Progenitor cell of endocrine pancreas (in vitro differentiated cells): ENCODE data around the gene MICU1. TPM values are rescaled to one million over a fixed set of nuclear protein-coding genes. Genes with fewer than 3 reads are reported as not detected.
A peak's percentile ranks its signal among the peaks of the same experiment; 100 is the strongest.

Experiments used
- DNase-seq: peaks from one replicate; pipeline ENCODE4 v3.0.0; 2021; ENCODE audit warnings: low spot score; ENCODE audit not compliant: unreplicated experiment
- H3K27ac Mint-ChIP-seq: 2 replicates; pipeline ENCODE4 v1.8.0; 2021; ENCODE audit warnings: mild to moderate bottlenecking, moderate library complexity, mixed read lengths
- H3K27me3 Mint-ChIP-seq: 2 replicates; pipeline ENCODE4 v1.8.0; 2021; ENCODE audit warnings: mixed read lengths
- H3K36me3 Mint-ChIP-seq: 2 replicates; pipeline ENCODE4 v1.8.0; 2022; ENCODE audit warnings: mixed read lengths; ENCODE audit not compliant: insufficient read depth
- H3K4me1 Mint-ChIP-seq: 2 replicates; pipeline ENCODE4 v1.8.0; 2021; ENCODE audit warnings: low read depth, mixed read lengths
- H3K4me3 Mint-ChIP-seq: 2 replicates; pipeline ENCODE4 v1.8.0; 2021; ENCODE audit warnings: low read depth, mild to moderate bottlenecking, moderate library complexity, mixed read lengths
- H3K9me3 Mint-ChIP-seq: 2 replicates; pipeline ENCODE4 v1.8.0; 2021; ENCODE audit warnings: low read depth, mixed read lengths
- CTCF ChIP-seq: fragments of 200-600 bp; sonication (generic); IDR thresholded peaks from one replicate; pipeline ENCODE4 v1.5.0; 2021; ENCODE audit warnings: antibody characterized with exemption, mild to moderate bottlenecking; ENCODE audit not compliant: unreplicated experiment
- total RNA-seq: library from RNA; stranded (reverse); gene quantifications from 2 replicates; pipeline ENCODE4 v1.2.1, GENCODE V29; 2021

The MICU1 gene
- total RNA-seq, 1 donor from 2014 or later = 63.3 TPM

GRCh38 chr10:72464438-72464837 is 161.4 kb downstream of the MICU1 start:
- Mint-ChIP-seq H3K4me3 (no peak overlapping the region), H3K27ac (no peak overlapping the region), H3K36me3 (peaks cover 13% of the 10 kb centered on the region), H3K9me3 (no peaks in the 10 kb centered on the region), H3K27me3 (no peaks in the 10 kb centered on the region), H3K4me1 (peaks cover 7% of the 10 kb centered on the region)
- TF ChIP-seq CTCF = no peak
- DNase-seq = no peak

GRCh38 chr10:72462261-72462660 is 163.6 kb downstream of the MICU1 start:
- Mint-ChIP-seq H3K27me3 (no peaks in the 10 kb centered on the region), H3K4me1 (peaks cover 7% of the 10 kb centered on the region), H3K36me3 (peaks cover 16% of the 10 kb centered on the region), H3K27ac (no peak overlapping the region), H3K9me3 (no peaks in the 10 kb centered on the region), H3K4me3 (no peak overlapping the region)
- TF ChIP-seq CTCF = no peak
- no peak for DNase-seq

GRCh38 chr10:72461085-72461484 is 164.8 kb downstream of the MICU1 start:
- H3K4me3 Mint-ChIP-seq = no peak overlapping the region
- H3K4me1 Mint-ChIP-seq = peaks cover 4% of the 10 kb centered on the region
- H3K27ac Mint-ChIP-seq = peak overlapping the region; percentile 6
- no peaks in the 10 kb centered on the region for H3K27me3 Mint-ChIP-seq
- no peaks in the 10 kb centered on the region for H3K9me3 Mint-ChIP-seq
- DNase-seq = no peak
- no peak for TF ChIP-seq CTCF
- H3K36me3 Mint-ChIP-seq = peaks cover 16% of the 10 kb centered on the region

- no peak for DNase-seq
- Mint-ChIP-seq H3K4me3 (no peak overlapping the region), H3K27me3 (no peaks in the 10 kb centered on the region), H3K27ac (no peak overlapping the region), H3K4me1 (peaks cover 5% of the 10 kb centered on the region), H3K9me3 (no peaks in the 10 kb centered on the region), H3K36me3 (peaks cover 13% of the 10 kb centered on the region)
- no peak for TF ChIP-seq CTCF
Measured at GRCh38 chr10:72460284-72460876, 165.5 kb downstream of the MICU1 start.

GRCh38 chr10:72459301-72459700 is 166.6 kb downstream of the MICU1 start:
- no peak for DNase-seq
- peaks cover 13% of the 10 kb centered on the region for H3K36me3 Mint-ChIP-seq
- H3K27me3 Mint-ChIP-seq = no peaks in the 10 kb centered on the region
- H3K4me3 Mint-ChIP-seq = no peak overlapping the region
- H3K27ac Mint-ChIP-seq = no peak overlapping the region
- H3K4me1 Mint-ChIP-seq = peaks cover 6% of the 10 kb centered on the region
- TF ChIP-seq CTCF = no peak
- H3K9me3 Mint-ChIP-seq = no peaks in the 10 kb centered on the region
